ENCODE results near the gene TSPAN9.

Gene TSPAN9

DNA sequence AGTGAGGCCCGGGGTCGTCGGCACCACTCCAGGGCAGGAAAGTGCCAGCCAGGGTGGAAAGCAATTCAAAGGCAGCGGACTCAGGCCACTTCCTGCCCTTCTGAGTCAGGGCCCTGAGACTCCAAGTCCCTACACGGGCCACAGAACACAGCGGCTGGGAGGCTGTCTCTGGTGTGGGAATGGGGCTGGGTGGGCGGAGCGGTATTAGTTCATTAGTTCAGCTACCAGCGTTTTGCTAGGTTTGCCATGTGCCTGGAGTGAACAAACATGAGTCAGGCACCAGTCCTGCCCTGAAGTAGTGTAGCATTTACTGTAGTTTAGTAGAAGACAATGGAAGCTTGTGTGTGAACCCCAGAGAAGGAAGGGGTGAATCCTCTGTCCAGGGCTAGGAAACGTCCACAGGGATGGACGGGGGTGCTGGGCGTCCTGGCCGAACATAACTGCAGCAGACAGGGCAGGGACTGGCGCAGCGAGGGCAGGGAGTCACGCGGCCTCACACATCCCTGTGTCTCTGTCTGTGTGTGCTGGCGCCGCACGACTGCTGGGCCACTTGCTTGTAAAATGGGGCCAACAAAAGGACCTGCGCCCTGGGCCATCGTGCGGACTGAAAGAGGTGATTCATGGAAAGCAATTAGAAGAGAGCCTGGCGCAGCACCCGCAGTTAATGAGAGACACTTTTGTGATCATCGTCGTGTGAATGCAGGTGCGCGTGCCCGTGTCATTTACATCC lies 227.4 kb downstream of the TSPAN9 start:
- no peaks in the 10 kb centered on the region for H3K27me3 ChIP-seq (ENCODE audit: insufficient read depth, poor library complexity, severe bottlenecking)
- H3K4me1 ChIP-seq (ENCODE audit: insufficient read depth, poor library complexity, severe bottlenecking): peaks cover 18% of the 10 kb centered on the region
- DNase-seq (ENCODE audit: low spot score) (peak; percentile 93), ATAC-seq (ENCODE audit: low read depth) (peak; percentile 72)
- TF ChIP-seq, protein P1, sequence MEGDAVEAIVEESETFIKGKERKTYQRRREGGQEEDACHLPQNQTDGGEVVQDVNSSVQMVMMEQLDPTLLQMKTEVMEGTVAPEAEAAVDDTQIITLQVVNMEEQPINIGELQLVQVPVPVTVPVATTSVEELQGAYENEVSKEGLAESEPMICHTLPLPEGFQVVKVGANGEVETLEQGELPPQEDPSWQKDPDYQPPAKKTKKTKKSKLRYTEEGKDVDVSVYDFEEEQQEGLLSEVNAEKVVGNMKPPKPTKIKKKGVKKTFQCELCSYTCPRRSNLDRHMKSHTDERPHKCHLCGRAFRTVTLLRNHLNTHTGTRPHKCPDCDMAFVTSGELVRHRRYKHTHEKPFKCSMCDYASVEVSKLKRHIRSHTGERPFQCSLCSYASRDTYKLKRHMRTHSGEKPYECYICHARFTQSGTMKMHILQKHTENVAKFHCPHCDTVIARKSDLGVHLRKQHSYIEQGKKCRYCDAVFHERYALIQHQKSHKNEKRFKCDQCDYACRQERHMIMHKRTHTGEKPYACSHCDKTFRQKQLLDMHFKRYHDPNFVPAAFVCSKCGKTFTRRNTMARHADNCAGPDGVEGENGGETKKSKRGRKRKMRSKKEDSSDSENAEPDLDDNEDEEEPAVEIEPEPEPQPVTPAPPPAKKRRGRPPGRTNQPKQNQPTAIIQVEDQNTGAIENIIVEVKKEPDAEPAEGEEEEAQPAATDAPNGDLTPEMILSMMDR (IDR thresholded peaks at IDR 0.05; ENCODE audit: poor library complexity, severe bottlenecking): no peak
- no peaks in the 10 kb centered on the region for H3K9me3 ChIP-seq (ENCODE audit: severe bottlenecking)
- H3K27ac ChIP-seq (ENCODE audit: poor library complexity, severe bottlenecking): peak overlapping the region; percentile 47
- no peak overlapping the region for H3K4me3 ChIP-seq (ENCODE audit: severe bottlenecking)
- no peaks in the 10 kb centered on the region for H3K36me3 ChIP-seq (ENCODE audit: low read depth)

DNA sequence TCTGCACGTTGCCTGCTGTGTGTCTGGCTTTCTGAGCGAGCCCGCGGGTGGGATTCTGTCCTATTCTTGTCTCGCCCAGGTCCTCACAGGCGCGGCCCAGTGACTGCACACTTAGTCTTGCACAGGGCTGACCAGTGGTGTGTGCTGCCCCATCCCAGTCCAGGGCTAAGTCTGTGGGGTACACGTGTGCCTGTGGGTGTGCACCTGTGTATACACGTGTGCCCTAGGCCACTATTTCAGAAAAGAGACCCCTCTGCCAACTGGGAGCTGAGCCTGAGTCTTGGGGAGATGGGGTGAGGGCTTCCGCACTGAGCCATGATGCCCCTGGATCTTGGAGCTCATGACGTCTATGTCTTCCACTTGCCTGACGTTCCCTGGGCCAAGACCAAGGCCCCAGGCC lies 228.3 kb downstream of the TSPAN9 start:
- H3K27me3 ChIP-seq (ENCODE audit: insufficient read depth, poor library complexity, severe bottlenecking): no peaks in the 10 kb centered on the region
- no peak for ATAC-seq (ENCODE audit: low read depth)
- no peaks in the 10 kb centered on the region for H3K9me3 ChIP-seq (ENCODE audit: severe bottlenecking)
- no peaks in the 10 kb centered on the region for H3K36me3 ChIP-seq (ENCODE audit: low read depth)
- H3K4me3 ChIP-seq (ENCODE audit: severe bottlenecking): no peak overlapping the region
- DNase-seq (ENCODE audit: low spot score): no peak
- TF ChIP-seq, protein P1 (IDR thresholded peaks at IDR 0.05; ENCODE audit: poor library complexity, severe bottlenecking): no peak
- peaks cover 16% of the 10 kb centered on the region for H3K4me1 ChIP-seq (ENCODE audit: insufficient read depth, poor library complexity, severe bottlenecking)
- H3K27ac ChIP-seq (ENCODE audit: poor library complexity, severe bottlenecking): no peak overlapping the region

DNA sequence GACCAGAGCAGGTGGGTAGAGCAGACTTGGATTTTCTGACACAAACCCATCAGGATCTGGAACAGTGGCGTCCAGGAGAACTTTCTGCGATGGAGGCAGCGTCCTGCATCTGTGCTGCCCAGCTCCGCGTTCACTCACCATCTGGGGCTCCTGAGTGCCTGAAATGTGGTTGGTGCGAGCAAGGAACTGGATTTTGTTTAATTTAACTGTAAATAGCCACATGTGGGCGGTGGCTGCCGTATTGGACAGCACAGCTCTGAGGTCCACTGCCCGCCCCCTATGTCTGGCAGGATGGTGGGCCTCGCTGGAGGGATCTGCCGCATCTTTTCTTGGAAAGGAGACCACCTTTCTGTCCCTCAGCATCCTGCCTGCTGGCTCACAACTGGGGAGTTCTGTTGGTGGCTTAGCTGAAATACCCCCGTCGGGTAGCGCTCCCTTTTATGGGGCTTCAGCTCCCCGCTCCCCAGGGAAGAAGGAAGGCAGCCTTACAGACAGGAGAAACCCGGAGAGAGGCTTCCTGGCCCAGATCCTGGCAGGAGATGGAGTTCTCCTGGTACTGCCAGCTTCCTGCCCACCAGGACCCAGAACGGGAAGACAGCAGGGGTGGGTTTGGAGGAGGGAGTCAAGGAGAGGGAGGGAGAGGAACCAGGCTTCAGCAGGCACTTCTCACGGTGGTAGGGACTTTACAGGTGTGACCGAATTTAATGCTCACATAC lies 228.9 kb downstream of the TSPAN9 start:
- ATAC-seq (ENCODE audit: low read depth) (no peak), DNase-seq (ENCODE audit: low spot score) (no peak)
- Histone ChIP-seq H3K36me3 (ENCODE audit: low read depth) (no peaks in the 10 kb centered on the region), H3K27me3 (ENCODE audit: insufficient read depth, poor library complexity, severe bottlenecking) (no peaks in the 10 kb centered on the region), H3K4me3 (ENCODE audit: severe bottlenecking) (no peak overlapping the region), H3K4me1 (ENCODE audit: insufficient read depth, poor library complexity, severe bottlenecking) (peaks cover 17% of the 10 kb centered on the region), H3K27ac (ENCODE audit: poor library complexity, severe bottlenecking) (no peak overlapping the region), H3K9me3 (ENCODE audit: severe bottlenecking) (no peaks in the 10 kb centered on the region)
- TF ChIP-seq, protein P1 (IDR thresholded peaks at IDR 0.05; ENCODE audit: poor library complexity, severe bottlenecking): no peak

DNA sequence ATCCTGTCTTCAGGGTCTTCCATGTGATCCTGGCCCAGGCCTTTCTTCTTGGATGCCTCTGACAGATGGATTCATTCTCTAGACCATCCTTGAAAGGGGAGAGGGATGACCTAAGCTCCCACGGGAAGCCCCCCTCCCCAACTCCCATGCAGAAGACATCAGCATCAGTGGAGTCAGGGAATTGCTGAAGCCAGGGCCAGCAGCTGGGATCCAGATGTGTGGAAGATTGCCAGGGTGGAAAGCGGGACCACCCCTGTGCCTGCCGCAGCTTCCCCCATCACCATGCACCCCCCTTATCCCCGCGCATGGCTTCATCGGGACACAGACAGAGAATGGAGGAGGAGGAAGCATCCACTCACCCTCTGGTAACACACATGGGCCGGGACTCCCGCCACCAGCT lies 230.2 kb downstream of the TSPAN9 start:
- no peak for ATAC-seq (ENCODE audit: low read depth)
- TF ChIP-seq, protein P1 (IDR thresholded peaks at IDR 0.05; ENCODE audit: poor library complexity, severe bottlenecking): no peak
- H3K4me1 ChIP-seq (ENCODE audit: insufficient read depth, poor library complexity, severe bottlenecking): peaks cover 30% of the 10 kb centered on the region
- no peak for DNase-seq (ENCODE audit: low spot score)
- no peaks in the 10 kb centered on the region for H3K9me3 ChIP-seq (ENCODE audit: severe bottlenecking)
- H3K4me3 ChIP-seq (ENCODE audit: severe bottlenecking): no peak overlapping the region
- no peaks in the 10 kb centered on the region for H3K36me3 ChIP-seq (ENCODE audit: low read depth)
- H3K27me3 ChIP-seq (ENCODE audit: insufficient read depth, poor library complexity, severe bottlenecking): no peaks in the 10 kb centered on the region
- H3K27ac ChIP-seq (ENCODE audit: poor library complexity, severe bottlenecking): no peak overlapping the region

DNA sequence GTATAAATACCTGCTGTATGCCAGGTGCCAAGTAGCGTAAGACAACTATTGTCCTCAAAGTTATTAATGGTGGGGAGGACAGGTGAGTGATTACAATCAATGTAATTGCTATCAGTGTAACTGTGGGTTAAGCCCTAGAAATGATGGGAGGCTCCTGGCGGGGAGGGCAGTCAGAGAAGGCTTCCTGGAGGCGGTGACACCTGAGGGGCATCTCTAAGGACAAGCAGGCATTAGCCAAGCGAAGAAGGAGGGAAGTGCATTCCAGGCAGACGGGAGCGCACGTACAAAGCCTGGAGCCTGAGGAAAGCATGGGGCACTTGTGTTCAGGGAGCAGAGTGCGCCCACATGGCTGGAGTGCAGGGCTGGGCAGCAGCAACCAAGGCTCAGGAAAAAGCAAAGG lies 230.9 kb downstream of the TSPAN9 start:
- TF ChIP-seq, protein P1 (IDR thresholded peaks at IDR 0.05; ENCODE audit: poor library complexity, severe bottlenecking): no peak
- H3K27me3 ChIP-seq (ENCODE audit: insufficient read depth, poor library complexity, severe bottlenecking): no peaks in the 10 kb centered on the region
- DNase-seq (ENCODE audit: low spot score) (no peak), ATAC-seq (ENCODE audit: low read depth) (no peak)
- peaks cover 34% of the 10 kb centered on the region for H3K4me1 ChIP-seq (ENCODE audit: insufficient read depth, poor library complexity, severe bottlenecking)
- H3K36me3 ChIP-seq (ENCODE audit: low read depth): no peaks in the 10 kb centered on the region
- no peaks in the 10 kb centered on the region for H3K9me3 ChIP-seq (ENCODE audit: severe bottlenecking)
- H3K4me3 ChIP-seq (ENCODE audit: severe bottlenecking): no peak overlapping the region
- no peak overlapping the region for H3K27ac ChIP-seq (ENCODE audit: poor library complexity, severe bottlenecking)
